B cell (primary cell): ENCODE data around the gene RTN4RL2. TPM values are rescaled to one million over a fixed set of nuclear protein-coding genes. Genes with fewer than 3 reads are reported as not detected.

Experiments
- ATAC-seq: fragments of 200-7000 bp; cut with Tn5 transposase; one replicate; pipeline ENCODE4 v1.10.0; 2021; ENCODE audit warnings: low read depth, mild to moderate bottlenecking, moderate number of reproducible peaks, moderate library complexity
- CTCF ChIA-PET: fragments of 350-600 bp; sonication (Branson Sonifier 250); formaldehyde crosslinking; loops from one replicate; lab custom pipeline; 2021; ENCODE audit warnings: antibody characterized with exemption, inconsistent platforms; lab: Charles Lee
- POLR2A ChIA-PET: fragments of 350-600 bp; sonication (Branson Sonifier 250); formaldehyde crosslinking; loops from one replicate; lab custom pipeline; 2021; ENCODE audit warnings: antibody characterized with exemption; lab: Charles Lee
- DNase-seq: peaks from one replicate; pipeline ENCODE4 v3.0.0; 2013
- H2AFZ ChIP-seq: 2 replicates; pipeline ENCODE4 v1.6.1; 2012; ENCODE audit warnings: mild to moderate bottlenecking, low read depth, low read length; ENCODE audit not compliant: insufficient read depth, poor library complexity, severe bottlenecking
- H3K27ac ChIP-seq, 2 donors: 1 replicate in 1 of 2; 2 replicates in 1 of 2; pipeline ENCODE4 v1.5.1; 2012 to 2013; ENCODE audit warnings: low read length in 2 of 2, mild to moderate bottlenecking in 2 of 2, moderate library complexity in 1 of 2
- H3K27me3 ChIP-seq, 4 experiments: fragments of 200-600 bp in 1 of 4; sonication (generic) in 1 of 4; replicated peaks in 1 of 4; 1 replicate in 2 of 4; 2 replicates in 2 of 4; pipeline versions ENCODE4 v1.6.1 to v1.7.0; 2013 to 2016; ENCODE audit warnings: low read length in 3 of 4, mild to moderate bottlenecking in 2 of 4, mixed read lengths in 1 of 4, moderate library complexity in 1 of 4; ENCODE audit not compliant: insufficient read depth in 4 of 4, control insufficient read depth in 3 of 4; ENCODE audit errors: control extremely low read depth in 1 of 4
- H3K36me3 ChIP-seq, 2 experiments: replicated peaks in 1 of 2; 1 replicate in 1 of 2; 2 replicates in 1 of 2; pipeline versions ENCODE4 v1.6.1 to v1.7.1; 2013; ENCODE audit warnings: low read length in 1 of 2; ENCODE audit not compliant: insufficient read depth in 2 of 2, control insufficient read depth in 1 of 2; ENCODE audit errors: control extremely low read depth in 1 of 2, extremely low read depth in 1 of 2
- H3K4me1 ChIP-seq, 2 donors: fragments of 200-600 bp in 1 of 2; sonication (generic) in 1 of 2; 1 replicate in 1 of 2; 2 replicates in 1 of 2; pipeline versions ENCODE4 v1.5.1 to v1.6.1; 2013 to 2017; ENCODE audit warnings: low read length in 2 of 2; ENCODE audit not compliant: control insufficient read depth in 2 of 2, insufficient read depth in 2 of 2
- H3K4me2 ChIP-seq: replicated peaks from 2 replicates; pipeline ENCODE3; 2012; ENCODE audit warnings: mild to moderate bottlenecking, low read depth, low read length; ENCODE audit not compliant: poor library complexity, severe bottlenecking
- H3K4me3 ChIP-seq, 5 experiments: fragments of 200-600 bp in 1 of 5; sonication (generic) in 1 of 5; 1 replicate in 3 of 5; 2 replicates in 2 of 5; pipeline versions ENCODE4 v1.5.1 to v1.7.0; 2011 to 2016; ENCODE audit warnings: low read length in 4 of 5, mild to moderate bottlenecking in 4 of 5, low read depth in 2 of 5, control low read depth in 1 of 5, moderate library complexity in 1 of 5; ENCODE audit not compliant: insufficient read depth in 1 of 5; ENCODE audit errors: control extremely low read depth in 1 of 5, extremely low read depth in 1 of 5
- H3K79me2 ChIP-seq: fragments of 200-600 bp; sonication (generic); one replicate; pipeline ENCODE4 v1.6.0; 2016; ENCODE audit warnings: low read length; ENCODE audit not compliant: control insufficient read depth, insufficient read depth
- H3K9ac ChIP-seq: fragments of 200-600 bp; sonication (generic); 2 replicates; pipeline ENCODE4 v1.6.1; 2017; ENCODE audit warnings: mild to moderate bottlenecking, low read length, moderate library complexity
- H3K9me3 ChIP-seq, 3 donors: one replicate each; pipeline versions ENCODE4 v1.6.1 to v1.7.1; 2013; ENCODE audit warnings: low read length in 2 of 3; ENCODE audit not compliant: control insufficient read depth in 2 of 3, insufficient read depth in 1 of 3; ENCODE audit errors: control extremely low read depth in 1 of 3
- H4K20me1 ChIP-seq: 2 replicates; pipeline ENCODE4 v1.6.0; 2012; ENCODE audit warnings: mild to moderate bottlenecking, low read length; ENCODE audit not compliant: insufficient read depth, control insufficient read depth, poor library complexity, severe bottlenecking
- H3K27ac Mint-ChIP-seq: one replicate; pipeline ENCODE4 v1.8.0; 2021; ENCODE audit warnings: mixed read lengths
- H3K27me3 Mint-ChIP-seq: one replicate; pipeline ENCODE4 v1.8.0; 2021; ENCODE audit warnings: mixed read lengths
- H3K4me1 Mint-ChIP-seq: one replicate; pipeline ENCODE4 v1.8.0; 2021; ENCODE audit warnings: mixed read lengths
- H3K4me3 Mint-ChIP-seq: one replicate; pipeline ENCODE4 v1.8.0; 2021; ENCODE audit warnings: mixed read lengths
- H3K9me3 Mint-ChIP-seq: one replicate; pipeline ENCODE4 v1.8.0; 2022; ENCODE audit warnings: mixed read lengths; ENCODE audit not compliant: insufficient read depth
- CTCF ChIP-seq: fragments of 200-600 bp; IDR thresholded peaks from one replicate; pipeline ENCODE4 v1.8.0; 2022; ENCODE audit warnings: antibody characterized with exemption, mild to moderate bottlenecking
- EZH2 ChIP-seq: IDR thresholded peaks from 2 replicates; pipeline ENCODE4 v1.6.1; 2012; ENCODE audit warnings: borderline replicate concordance, low read depth, mild to moderate bottlenecking, moderate library complexity, low read length; ENCODE audit not compliant: insufficient read depth, poor library complexity, severe bottlenecking
- WGBS: methylation state at CpG from one replicate; pipeline ENCODE4 v1.1.5; 2013; ENCODE audit warnings: missing lambda C conversion rate; ENCODE audit not compliant: insufficient coverage; 5-methylcytosine and 5-hydroxymethylcytosine counted together
- intact Hi-C: fragments of 100-400 bp; cut with micrococcal nuclease; formaldehyde crosslinking; loops from one replicate; pipeline ENCODE4 v1.10.0; 2022
- polyA plus RNA-seq: library from polyadenylated mRNA; depleted of rRNA; stranded (reverse); fragments of >200 nt; gene quantifications from 2 replicates; pipeline ENCODE4 v1.2.3, GENCODE V29; 2012
- total RNA-seq, 2 donors: library from RNA; stranded (reverse); fragments of 120-200 nt in 1 of 2; gene quantifications; 1 replicate in 1 of 2; 2 replicates in 1 of 2; pipeline versions ENCODE4 v1.2.3 to v1.2.4, GENCODE V29; 2013 to 2022

RTN4RL2 gene
- total and polyA plus RNA-seq, 2 donors (not counting 1 experiment from before 2014, with no cell fraction given) = 0.12 to 0.13 TPM

- peaks cover 0 to 18% (median 11%) of the 10 kb centered on the region in 4 experiments for H3K27me3 ChIP-seq
- no peak overlapping the region for H3K27ac ChIP-seq
- Mint-ChIP-seq H3K27ac (no peak overlapping the region), H3K9me3 (no peaks in the 10 kb centered on the region), H3K4me3 (no peak overlapping the region), H3K27me3 (peaks cover 17% of the 10 kb centered on the region), H3K4me1 (peaks cover 12% of the 10 kb centered on the region)
- ChIA-PET POLR2A (no interaction called here), CTCF (interaction anchor here (0.8 to 9.6 kb wide), 4 partner anchors 7 to 63 kb away, joined by 3 to 348 read pairs (median 4); partner anchors contain the start of gene TIMM10)
- no peak overlapping the region for H3K4me3 ChIP-seq
- WGBS = 90% methylated on average over 17 of the region's 30 CpGs
- no peaks in the 10 kb centered on the region for H3K79me2 ChIP-seq
- H4K20me1 ChIP-seq = peaks cover 5% of the 10 kb centered on the region
- intact Hi-C loops = no loop called here
- H3K9ac ChIP-seq = no peak overlapping the region
- DNase-seq (no peak), ATAC-seq (no peak)
- no peak overlapping the region for H2AFZ ChIP-seq
- TF ChIP-seq EZH2 (no peak), CTCF (no peak)
- peaks cover 12 to 13% of the 10 kb centered on the region in 2 donors for H3K4me1 ChIP-seq
- H3K36me3 ChIP-seq = no peaks in the 10 kb centered on the region
- H3K4me2 ChIP-seq = no peak overlapping the region
- peaks cover 0 to 9% (median 0%) of the 10 kb centered on the region in 3 donors for H3K9me3 ChIP-seq
These were observed 4.3 kb downstream of the RTN4RL2 start for GRCh38 chr11:57464539-57465181.

- TF ChIP-seq CTCF (no peak), EZH2 (no peak)
- H3K27ac ChIP-seq = no peak overlapping the region
- no peaks in the 10 kb centered on the region for H4K20me1 ChIP-seq
- Mint-ChIP-seq H3K27me3 (peaks cover 9% of the 10 kb centered on the region), H3K27ac (no peak overlapping the region), H3K4me3 (no peak overlapping the region), H3K4me1 (peaks cover 3% of the 10 kb centered on the region), H3K9me3 (no peaks in the 10 kb centered on the region)
- H3K4me1 ChIP-seq = no peaks in the 10 kb centered on the region
- DNase-seq (no peak), ATAC-seq (no peak)
- ChIA-PET POLR2A (no interaction called here), CTCF (interaction anchor here (1.8 kb wide), 1 partner anchor 9 kb away, joined by 6 read pairs; no protein-coding TSS in a partner anchor)
- 63% methylated on average over 3 of the region's 4 CpGs for WGBS
- no peaks in the 10 kb centered on the region for H3K79me2 ChIP-seq
- H3K4me2 ChIP-seq = no peak overlapping the region
- H3K4me3 ChIP-seq = no peak overlapping the region
- H3K27me3 ChIP-seq = peaks cover 0 to 3% (median 0%) of the 10 kb centered on the region in 4 experiments
- H3K9me3 ChIP-seq = no peaks in the 10 kb centered on the region
- H3K36me3 ChIP-seq = no peaks in the 10 kb centered on the region
- H2AFZ ChIP-seq = no peak overlapping the region
- intact Hi-C loops = no loop called here
- no peak overlapping the region for H3K9ac ChIP-seq
These were observed 6.4 kb downstream of the RTN4RL2 start for GRCh38 chr11:57466680-57467079.
